IPS DF 19.7 (cell line): Measurements from ENCODE around the gene TCF7L2.

Experiments
- DNase-seq: peaks from one replicate; pipeline ENCODE4 v3.0.0-alpha.2; 2013; ENCODE audit warnings: low read depth, low spot score

The TCF7L2 gene

DNA sequence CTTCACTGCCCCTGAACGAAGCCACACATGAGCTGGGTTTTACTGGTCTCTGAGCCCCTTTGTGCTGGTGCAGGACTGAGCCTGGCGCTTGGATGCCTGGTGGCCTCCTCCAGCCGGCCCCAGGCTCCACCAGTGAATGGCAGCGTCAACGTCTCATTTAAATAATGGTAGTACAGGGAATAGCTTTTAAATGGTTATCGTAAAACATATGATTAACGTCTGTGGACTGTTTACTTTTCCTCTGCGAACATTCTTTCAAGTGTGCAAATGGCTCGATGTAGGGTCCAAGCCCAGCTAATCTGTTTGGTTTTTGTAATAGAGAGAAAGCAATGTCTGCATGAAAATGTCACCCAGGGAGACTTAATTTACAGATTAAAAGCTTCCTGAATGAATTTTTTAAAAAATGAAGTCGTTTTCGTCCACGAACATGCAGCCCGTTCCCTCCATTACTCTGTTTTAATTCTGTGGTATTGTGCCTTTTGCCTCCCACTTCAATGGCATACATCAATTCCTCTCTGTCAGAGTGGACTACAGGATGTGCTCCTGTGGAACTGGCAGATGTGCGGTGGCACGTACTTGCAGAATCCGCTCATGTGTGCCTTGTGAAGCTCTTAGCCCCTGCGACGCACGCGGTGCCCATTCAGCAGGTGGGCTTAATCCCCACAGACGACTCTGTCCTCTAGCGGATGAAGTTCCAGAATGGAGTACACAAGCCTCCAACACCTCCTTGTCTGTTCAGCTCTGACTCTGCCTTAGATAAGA, 192.7 kb downstream of the TCF7L2 start:
- DNase-seq, result no peak

- no peak for DNase-seq
Observed at GRCh38 chr10:113144576-113144975, 194.5 kb downstream of the TCF7L2 start.

DNA sequence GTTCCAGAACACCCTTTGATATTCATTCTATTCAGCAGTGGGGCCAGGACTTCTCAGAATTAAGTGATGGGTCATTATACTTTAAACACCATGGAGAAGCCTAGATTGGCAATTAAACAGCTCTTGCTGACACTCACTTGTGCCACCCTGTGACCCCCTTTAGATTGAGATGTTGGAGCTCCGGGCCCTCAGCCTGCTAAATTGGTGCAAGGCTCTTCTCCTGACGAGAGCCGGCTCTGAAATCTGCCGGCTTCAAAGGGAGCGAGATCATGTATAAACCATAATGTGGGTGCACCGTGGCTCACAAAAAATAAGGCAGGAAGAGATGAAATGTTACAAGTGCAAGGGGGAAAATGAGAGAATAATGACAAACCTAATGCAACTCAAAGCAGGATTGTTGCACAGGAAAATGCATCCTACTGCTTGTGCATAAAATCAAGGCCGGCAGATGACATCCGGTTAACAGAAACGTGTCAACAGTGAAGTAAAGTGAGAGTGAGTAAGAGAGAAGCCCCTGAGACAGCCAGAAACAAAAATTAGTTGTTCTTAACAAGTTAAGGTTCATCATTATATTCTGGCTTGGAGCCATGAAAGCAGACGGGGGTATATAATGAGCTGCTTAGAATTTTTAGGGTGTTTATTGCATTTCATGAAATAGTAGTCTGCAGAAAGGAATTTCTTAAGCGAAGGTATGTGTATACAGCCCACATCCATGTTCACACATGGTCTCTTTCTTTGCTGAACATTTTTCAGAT, 198.2 kb downstream of the TCF7L2 start:
- no peak for DNase-seq

GRCh38 chr10:113148901-113149300, 198.9 kb downstream of the TCF7L2 start:
- DNase-seq, result no peak

GRCh38 chr10:113149626-113150025, 199.6 kb downstream of the TCF7L2 start:
- DNase-seq, result no peak

DNA sequence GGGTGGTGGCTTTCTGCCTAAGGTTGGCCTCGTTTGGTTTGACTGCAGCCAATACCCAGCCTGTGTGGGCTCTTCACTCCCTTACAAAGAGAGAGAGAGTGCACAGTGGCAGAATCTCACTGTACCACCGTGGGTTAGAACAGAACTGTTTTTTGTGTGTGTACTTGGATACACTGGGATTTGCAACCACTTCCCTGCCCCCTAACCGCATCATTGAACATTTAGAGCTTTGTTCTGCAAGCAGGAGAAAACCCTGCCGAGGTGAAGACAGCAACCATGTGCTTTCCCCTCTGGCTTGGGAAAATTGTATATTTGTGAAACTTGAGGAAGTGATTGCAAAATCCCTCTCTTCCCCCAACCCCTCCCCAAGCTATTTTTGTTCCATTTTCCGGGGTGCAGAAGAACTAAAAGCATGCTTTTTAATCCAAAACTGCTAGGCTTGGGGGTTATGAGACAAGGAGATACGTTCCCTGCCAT, 201.2 kb downstream of the TCF7L2 start:
- DNase-seq, result no peak

DNA sequence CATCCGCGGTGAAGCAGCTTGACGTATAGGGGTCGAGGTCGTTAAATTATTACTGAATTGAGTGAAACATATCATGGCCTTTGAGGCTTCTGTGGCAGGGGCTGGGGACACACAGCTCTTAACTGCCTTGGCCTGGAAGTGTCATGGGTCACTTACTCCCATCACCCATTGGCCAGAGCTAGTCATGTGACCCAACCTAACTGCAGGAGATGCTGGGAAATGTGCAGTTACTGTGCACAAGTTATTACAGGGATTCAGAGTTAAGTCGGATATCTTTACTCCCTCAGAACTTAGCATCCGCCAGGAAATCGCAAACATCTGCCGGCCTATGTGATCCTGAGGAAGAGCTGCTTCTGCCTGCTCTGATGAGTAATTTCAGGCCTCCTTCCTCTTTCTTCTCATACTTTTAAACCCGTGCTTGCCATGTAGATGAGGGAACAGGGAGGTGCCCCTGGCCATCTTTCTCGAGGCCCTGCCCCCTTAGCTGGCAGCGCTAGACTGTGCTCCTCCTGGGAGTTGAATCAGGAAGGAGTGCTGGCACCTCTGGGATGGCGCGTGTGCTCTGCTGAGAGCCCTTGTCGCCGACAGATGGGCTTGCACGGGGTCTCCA, 203.6 kb downstream of the TCF7L2 start:
- no peak for DNase-seq

GRCh38 chr10:113157441-113157840, 207.4 kb downstream of the TCF7L2 start:
- DNase-seq, result no peak

GRCh38 chr10:113158183-113158582, 208.1 kb downstream of the TCF7L2 start:
- DNase-seq, result no peak

- DNase-seq, result no peak
Observed at GRCh38 chr10:113159563-113159962, 209.5 kb downstream of the TCF7L2 start.

DNA sequence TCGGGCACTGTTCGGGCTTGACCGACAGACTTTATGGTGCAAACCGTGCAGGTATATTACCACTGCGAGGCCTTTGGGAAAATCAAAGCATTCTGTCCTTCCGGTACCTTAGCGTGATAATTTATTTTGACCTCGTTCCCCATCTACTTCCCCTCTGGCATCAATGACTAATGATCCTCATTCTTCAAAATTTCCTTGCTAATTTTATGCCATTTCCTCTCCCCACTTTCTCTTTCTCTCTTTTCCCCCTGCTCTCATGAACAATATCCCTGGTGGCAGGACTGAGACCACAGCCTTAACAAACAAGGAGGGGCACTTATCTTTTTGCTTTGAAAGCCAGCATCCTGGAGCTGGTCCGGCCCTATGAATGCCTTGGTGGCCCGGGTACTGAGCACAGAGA, 210.6 kb downstream of the TCF7L2 start:
- DNase-seq, result no peak

DNA sequence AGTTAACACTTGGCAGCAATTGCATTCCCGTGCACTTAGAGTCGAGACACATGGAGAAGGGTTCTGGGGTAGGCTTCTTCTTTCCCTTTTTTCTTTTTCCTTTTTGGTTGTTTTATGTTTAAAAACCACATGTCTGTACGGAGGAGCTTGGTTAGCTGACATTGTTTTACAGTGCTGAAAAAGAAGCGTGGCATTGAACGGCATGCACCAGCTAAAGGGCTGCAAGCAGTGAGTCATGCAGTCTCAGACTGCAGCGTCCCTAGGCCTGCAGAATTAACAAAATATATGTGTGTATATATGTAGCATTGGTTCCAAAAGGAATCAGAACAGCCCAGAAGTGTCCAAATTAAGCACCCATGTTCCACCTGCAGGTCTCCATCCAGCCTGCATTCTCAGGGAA, 211.0 kb downstream of the TCF7L2 start:
- DNase-seq, result no peak

DNA sequence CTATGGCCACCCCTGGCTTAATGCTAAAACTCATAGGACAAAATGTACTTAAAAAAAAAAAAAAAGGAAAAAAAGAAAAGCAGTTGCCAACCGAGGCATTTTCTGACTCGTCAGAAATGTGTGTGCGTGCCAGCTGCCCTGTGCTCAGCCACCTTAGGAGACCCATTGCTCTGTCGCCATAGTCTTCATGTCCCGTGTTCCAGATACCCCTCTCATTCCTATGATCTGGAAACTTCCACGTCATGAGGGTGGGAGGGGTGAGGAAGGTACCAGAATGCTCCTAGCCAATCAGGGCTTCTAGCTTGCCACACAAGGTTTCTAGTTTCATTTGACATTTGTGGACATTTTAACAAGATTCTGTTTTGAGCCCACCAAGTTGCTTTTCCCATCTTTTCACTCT, 212.9 kb downstream of the TCF7L2 start:
- no peak for DNase-seq

GRCh38 chr10:113165673-113166072, 215.6 kb downstream of the TCF7L2 start:
- DNase-seq, result no peak

GRCh38 chr10:113167702-113168101, 217.7 kb downstream of the TCF7L2 start:
- DNase-seq, result no peak

DNA sequence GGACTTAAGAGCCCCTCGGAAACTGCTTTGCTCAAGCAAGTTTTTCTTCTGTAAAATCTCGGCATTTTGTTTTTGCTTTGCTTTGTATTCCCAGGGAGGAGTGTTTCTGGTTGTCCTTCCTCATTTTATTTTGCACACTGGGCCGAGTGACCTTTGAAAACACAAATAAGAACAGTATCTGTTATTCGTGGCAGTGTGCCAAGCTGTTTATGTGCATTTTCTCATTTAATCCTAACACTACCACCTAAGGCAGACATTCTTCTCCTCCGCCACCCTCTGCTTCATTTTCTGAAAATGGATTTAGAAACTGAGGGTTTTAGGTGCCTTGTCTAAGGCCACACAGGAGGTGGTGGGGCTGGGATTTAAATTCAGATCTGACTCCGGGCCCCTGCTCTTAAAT, 218.5 kb downstream of the TCF7L2 start:
- no peak for DNase-seq

- no peak for DNase-seq
Observed at GRCh38 chr10:113169111-113169510, 219.1 kb downstream of the TCF7L2 start.

DNA sequence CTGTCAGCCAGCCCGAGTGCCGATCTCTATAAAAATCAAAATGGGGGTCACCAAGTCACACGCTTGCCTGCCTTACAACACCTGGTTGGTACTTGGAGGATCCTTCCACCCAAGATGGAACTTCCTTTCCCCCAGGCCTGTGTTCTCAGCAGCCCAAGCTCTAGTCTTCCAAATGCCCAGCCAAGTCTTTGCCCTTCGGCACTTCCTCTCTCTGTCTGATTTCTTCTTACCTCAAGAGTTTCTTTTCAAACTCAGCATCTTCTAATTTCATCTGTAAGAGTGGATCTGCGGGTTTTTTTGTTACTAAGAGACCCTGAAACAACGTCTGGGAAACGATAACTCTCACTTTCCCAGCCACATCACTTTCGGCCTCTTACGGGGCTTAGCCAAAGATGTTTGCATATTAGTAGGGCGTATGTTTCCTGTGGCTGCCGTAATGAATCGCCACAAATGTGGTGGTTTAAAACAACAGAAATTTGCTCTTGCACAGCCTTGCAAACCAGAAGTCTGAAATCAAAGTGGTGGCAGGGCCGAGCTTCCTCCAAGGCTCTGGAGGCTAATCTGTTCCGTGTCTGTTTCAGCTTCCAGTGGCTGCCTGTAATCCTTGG, 219.9 kb downstream of the TCF7L2 start:
- no peak for DNase-seq

- DNase-seq, result no peak
Observed at GRCh38 chr10:113171662-113172061, 221.6 kb downstream of the TCF7L2 start.

GRCh38 chr10:113175176-113175575, 225.1 kb downstream of the TCF7L2 start:
- no peak for DNase-seq

- no peak for DNase-seq
Observed at GRCh38 chr10:113175756-113176651, 226.0 kb downstream of the TCF7L2 start.
